Omental fat pad (tissue), 4 donors: ENCODE data around the gene DUSP16. TPM values are rescaled to one million over a fixed set of nuclear protein-coding genes. Genes with fewer than 3 reads are reported as not detected.

Experiments
- ATAC-seq: fragments of 150-250 bp; one replicate; pipeline ENCODE4 v1.9.1; 2016; ENCODE audit warnings: mild to moderate bottlenecking, moderate library complexity; ENCODE audit not compliant: low FRiP score
- DNase-seq: peaks from one replicate; pipeline ENCODE4 v3.0.0-alpha.2; 2019; ENCODE audit warnings: low spot score
- CTCF ChIP-seq, 3 donors: fragments of 450-650 bp; IDR thresholded peaks; one replicate each; pipeline ENCODE4 v1.5.1; 2016 to 2017; ENCODE audit warnings: antibody characterized with exemption in 3 of 3, mild to moderate bottlenecking in 3 of 3, moderate library complexity in 2 of 3
- total RNA-seq, 4 donors: library from RNA; depleted of rRNA; stranded (reverse); fragments of >200 nt; gene quantifications; one replicate each; pipeline ENCODE4 v1.1.0, GENCODE V29; 2016

DUSP16 gene
- total RNA-seq, 4 donors from 2014 or later, result 18.2 to 29.6 (median 18.7) TPM

GRCh38 chr12:12553208-12553785 is 9.4 kb downstream of the DUSP16 start:
- TF ChIP-seq CTCF (IDR thresholded peaks at IDR 0.05), result no peak
- DNase-seq (no peak), ATAC-seq (no peak)

GRCh38 chr12:12551115-12551514 is 11.5 kb downstream of the DUSP16 start:
- ATAC-seq (no peak), DNase-seq (no peak)
- no peak for TF ChIP-seq CTCF (IDR thresholded peaks at IDR 0.05)

GRCh38 chr12:12550277-12550676 is 12.4 kb downstream of the DUSP16 start:
- DNase-seq, result no peak
- no peak for TF ChIP-seq CTCF (IDR thresholded peaks at IDR 0.05)
- no peak for ATAC-seq

- no peak for ATAC-seq
- TF ChIP-seq CTCF (IDR thresholded peaks at IDR 0.05), result no peak
- DNase-seq, result no peak
These were observed 13.2 kb downstream of the DUSP16 start for GRCh38 chr12:12549426-12549825.

- no peak for TF ChIP-seq CTCF (IDR thresholded peaks at IDR 0.05)
- DNase-seq (no peak), ATAC-seq (no peak)
These were observed 13.9 kb downstream of the DUSP16 start for GRCh38 chr12:12548713-12549112.

GRCh38 chr12:12546314-12546772 is 16.3 kb downstream of the DUSP16 start:
- TF ChIP-seq CTCF (IDR thresholded peaks at IDR 0.05), result no peak
- no peak for DNase-seq
- no peak for ATAC-seq

GRCh38 chr12:12543959-12544358 is 18.7 kb downstream of the DUSP16 start:
- no peak for TF ChIP-seq CTCF (IDR thresholded peaks at IDR 0.05)
- DNase-seq (no peak), ATAC-seq (no peak)
